Measurements from ENCODE around the gene DNAH17.

DNAH17 gene

GRCh38 chr17:78493853-78494695, 83.1 kb downstream of the DNAH17 start:
- DNase-seq: no peak

GRCh38 chr17:78493450-78493849, 83.7 kb downstream of the DNAH17 start:
- no peak for DNase-seq

GRCh38 chr17:78492116-78492799, 84.9 kb downstream of the DNAH17 start:
- DNase-seq: no peak

GRCh38 chr17:78491236-78492115, 85.7 kb downstream of the DNAH17 start:
- DNase-seq: no peak

- DNase-seq: no peak
Observed at GRCh38 chr17:78490673-78491072, 86.5 kb downstream of the DNAH17 start.

GRCh38 chr17:78490156-78490555, 87.0 kb downstream of the DNAH17 start:
- no peak for DNase-seq

GRCh38 chr17:78488867-78489634, 88.1 kb downstream of the DNAH17 start:
- DNase-seq: peak in 1 of 2 experiments; percentile 17

GRCh38 chr17:78488156-78488555, 89.0 kb downstream of the DNAH17 start:
- no peak for DNase-seq

- no peak for DNase-seq
Observed at GRCh38 chr17:78486946-78487680, 90.1 kb downstream of the DNAH17 start.

- DNase-seq: no peak
Observed at GRCh38 chr17:78486228-78486802, 90.9 kb downstream of the DNAH17 start.

GRCh38 chr17:78485290-78486168, 91.7 kb downstream of the DNAH17 start:
- no peak for DNase-seq

GRCh38 chr17:78484271-78485246, 92.6 kb downstream of the DNAH17 start:
- no peak for DNase-seq

- no peak for DNase-seq
Observed at GRCh38 chr17:78479369-78479768, 97.8 kb downstream of the DNAH17 start.

- no peak for DNase-seq
Observed at GRCh38 chr17:78478757-78479297, 98.4 kb downstream of the DNAH17 start.

GRCh38 chr17:78477913-78478756, 99.1 kb downstream of the DNAH17 start:
- DNase-seq: no peak

- no peak for DNase-seq
Observed at GRCh38 chr17:78476973-78477372, 100.2 kb downstream of the DNAH17 start.

GRCh38 chr17:78476149-78476548, 101.0 kb downstream of the DNAH17 start:
- no peak for DNase-seq

GRCh38 chr17:78475211-78475610, 102.0 kb downstream of the DNAH17 start:
- no peak for DNase-seq
